ENCODE results near the gene UTP3.
"Not testable (repeated sequence)": the region's sequence is repeated elsewhere in the genome, so short reads cannot be mapped to it uniquely, and the experiment has no call there.

Gene UTP3
- 19.3 to 35.9 reads per million in 2 donors for total RNA-seq

- peak; percentile 93 for DNase-seq
Observed at GRCh38 chr4:70687821-70688794, at the start of gene UTP3. TSS of gene UTP3 (plus strand) at chr4:70688532. CDS start at chr4:70688678, 146 bp downstream.

- DNase-seq = no peak
Observed at GRCh38 chr4:70640192-70640591, 48.1 kb upstream of the UTP3 start.

GRCh38 chr4:70650741-70651140 is 37.6 kb upstream of the UTP3 start:
- DNase-seq = not testable (repeated sequence)

GRCh38 chr4:70651864-70652506 is 36.3 kb upstream of the UTP3 start:
- DNase-seq = no peak

- no peak for DNase-seq
Observed at GRCh38 chr4:70654605-70655011, 33.7 kb upstream of the UTP3 start.

- no peak for DNase-seq
Observed at GRCh38 chr4:70657326-70657725, 31.0 kb upstream of the UTP3 start.

GRCh38 chr4:70658418-70658817 is 29.9 kb upstream of the UTP3 start:
- DNase-seq = no peak

- no peak for DNase-seq
Observed at GRCh38 chr4:70660106-70660505, 28.2 kb upstream of the UTP3 start.

GRCh38 chr4:70661309-70661922 is 26.9 kb upstream of the UTP3 start:
- not testable (repeated sequence) for DNase-seq

GRCh38 chr4:70666369-70666768 is 22.0 kb upstream of the UTP3 start, which contains the start of gene JCHAIN:
TSS of gene JCHAIN (minus strand) at chr4:70666508. CDS start at chr4:70666490, 18 bp downstream.
- no peak for DNase-seq

- no peak for DNase-seq
Observed at GRCh38 chr4:70667740-70668535, 20.4 kb upstream of the UTP3 start.

GRCh38 chr4:70670332-70671014 is 17.9 kb upstream of the UTP3 start:
- DNase-seq = no peak

GRCh38 chr4:70671091-70671490 is 17.2 kb upstream of the UTP3 start:
- DNase-seq = no peak

GRCh38 chr4:70674191-70674590 is 14.1 kb upstream of the UTP3 start:
- DNase-seq = no peak

GRCh38 chr4:70674731-70675130 is 13.6 kb upstream of the UTP3 start:
- no peak for DNase-seq

- DNase-seq = no peak
Observed at GRCh38 chr4:70676554-70677090, 11.7 kb upstream of the UTP3 start.

- DNase-seq = no peak
Observed at GRCh38 chr4:70678383-70678999, 9.8 kb upstream of the UTP3 start.

GRCh38 chr4:70680934-70681333 is 7.4 kb upstream of the UTP3 start:
- no peak for DNase-seq

GRCh38 chr4:70681704-70682103 is 6.6 kb upstream of the UTP3 start:
- DNase-seq = no peak

- DNase-seq = not testable (repeated sequence)
Observed at GRCh38 chr4:70682142-70682541, 6.2 kb upstream of the UTP3 start.

GRCh38 chr4:70687392-70687791 is 940 bp upstream of the UTP3 start:
- DNase-seq = peak; percentile 5
